Measurements from ENCODE around the gene OTULIN.

DNA sequence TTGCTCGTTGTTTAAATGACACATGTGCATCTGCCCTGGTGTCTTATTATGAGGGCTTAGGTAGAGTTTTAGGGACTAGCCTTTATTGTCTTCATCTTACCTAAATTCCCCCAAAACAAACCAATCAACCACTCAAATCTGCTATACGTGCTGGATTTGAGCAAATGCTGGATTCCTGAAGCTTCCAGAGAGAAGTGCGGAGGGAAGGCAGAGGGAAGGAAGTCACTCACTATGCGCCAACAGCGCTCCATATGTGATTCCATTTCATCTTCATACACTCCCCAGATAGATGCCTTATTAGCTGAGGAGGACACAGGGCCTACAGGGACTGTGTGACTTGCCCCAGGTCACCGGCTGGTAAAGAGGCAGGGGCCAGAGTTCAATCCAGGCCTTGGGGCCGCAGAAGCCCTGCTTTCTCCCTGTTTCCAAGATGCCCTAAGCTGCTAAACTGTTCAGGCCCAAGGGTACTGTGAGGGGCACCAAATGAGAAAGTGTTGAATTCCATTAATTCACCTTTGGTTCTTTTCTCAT lies 63.5 kb downstream of the OTULIN start:
- TF ChIP-seq, protein P1, sequence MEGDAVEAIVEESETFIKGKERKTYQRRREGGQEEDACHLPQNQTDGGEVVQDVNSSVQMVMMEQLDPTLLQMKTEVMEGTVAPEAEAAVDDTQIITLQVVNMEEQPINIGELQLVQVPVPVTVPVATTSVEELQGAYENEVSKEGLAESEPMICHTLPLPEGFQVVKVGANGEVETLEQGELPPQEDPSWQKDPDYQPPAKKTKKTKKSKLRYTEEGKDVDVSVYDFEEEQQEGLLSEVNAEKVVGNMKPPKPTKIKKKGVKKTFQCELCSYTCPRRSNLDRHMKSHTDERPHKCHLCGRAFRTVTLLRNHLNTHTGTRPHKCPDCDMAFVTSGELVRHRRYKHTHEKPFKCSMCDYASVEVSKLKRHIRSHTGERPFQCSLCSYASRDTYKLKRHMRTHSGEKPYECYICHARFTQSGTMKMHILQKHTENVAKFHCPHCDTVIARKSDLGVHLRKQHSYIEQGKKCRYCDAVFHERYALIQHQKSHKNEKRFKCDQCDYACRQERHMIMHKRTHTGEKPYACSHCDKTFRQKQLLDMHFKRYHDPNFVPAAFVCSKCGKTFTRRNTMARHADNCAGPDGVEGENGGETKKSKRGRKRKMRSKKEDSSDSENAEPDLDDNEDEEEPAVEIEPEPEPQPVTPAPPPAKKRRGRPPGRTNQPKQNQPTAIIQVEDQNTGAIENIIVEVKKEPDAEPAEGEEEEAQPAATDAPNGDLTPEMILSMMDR (IDR thresholded peaks at IDR 0.05): no peak
- no peak for TF ChIP-seq ZFX (IDR thresholded peaks at IDR 0.05; ENCODE audit: borderline replicate concordance)

Data from 22Rv1 (cell line).